ENCODE results near the gene ARMC12. TPM values are rescaled to one million over a fixed set of nuclear protein-coding genes. Genes with fewer than 3 reads are reported as not detected.

Gene ARMC12
- total and polyA plus RNA-seq, 2 of the 4 experiments (the other 2 are of a cell fraction): 0.18 to 0.74 TPM

GRCh38 chr6:35713006-35713767 lies 23.6 kb upstream of the ARMC12 start:
- H2BK5ac ChIP-seq (ENCODE audit: low read depth, low read length, poor library complexity, severe bottlenecking): no peak overlapping the region
- DNase-seq (no peak), ATAC-seq (ENCODE audit: low read depth) (no peak)
- in situ Hi-C loops (cut with MboI; ENCODE audit: low sequenced_read_pairs) (no loop called here), dilution Hi-C loops (cut with HindIII; ENCODE audit: low sequenced_read_pairs, unreplicated experiment) (no loop called here), intact Hi-C loops (cut with micrococcal nuclease) (no loop called here)
- H3K27me3 ChIP-seq (ENCODE audit: control insufficient read depth, insufficient read depth, low read length): peaks cover 6% of the 10 kb centered on the region; the same call in 1 of the 2 replicates
- no peak overlapping the region for H3K4me3 ChIP-seq (ENCODE audit: insufficient read depth, low read depth, low read length)
- TF ChIP-seq BHLHE40 (IDR thresholded peaks at IDR 0.05; ENCODE audit: low read depth, low read length) (no peak), SMC3 (IDR thresholded peaks at IDR 0.05; ENCODE audit: low read depth, low read length) (no peak), MAFK (IDR thresholded peaks at IDR 0.05; ENCODE audit: low read depth, low read length) (no peak), CEBPB (IDR thresholded peaks at IDR 0.05; ENCODE audit: low read depth, low read length) (no peak), POLR2A (IDR thresholded peaks at IDR 0.05; ENCODE audit: low read depth, low read length) (no peak), ELK1 (IDR thresholded peaks at IDR 0.05; ENCODE audit: borderline replicate concordance, low read depth, low read length) (no peak), RAD21 (IDR thresholded peaks at IDR 0.05; ENCODE audit: low read length) (no peak), RFX5 (IDR thresholded peaks at IDR 0.05; ENCODE audit: low read depth, low read length) (no peak), NFE2L2 (IDR thresholded peaks at IDR 0.05; ENCODE audit: low read depth, low read length) (no peak)
- no peaks in the 10 kb centered on the region for H4K20me1 ChIP-seq (ENCODE audit: insufficient read depth, low read length)
- H3K79me1 ChIP-seq (ENCODE audit: low read depth in 1 of 2, low read length in 2 of 2): no peaks in the 10 kb centered on the region
- no peak overlapping the region for H3K4me2 ChIP-seq (ENCODE audit: low read depth, low read length)
- ChIA-PET POLR2A (ENCODE audit: unreplicated experiment) (no interaction called here), CTCF (no interaction called here)
- no TSS peak for BruUV-seq (replicated peaks)
- no peak overlapping the region for H4K8ac ChIP-seq (ENCODE audit: low read depth in 2 of 2, low read length in 2 of 2)
- no peak overlapping the region for H3K9ac ChIP-seq (ENCODE audit: low read depth, low read length)
- H3K18ac ChIP-seq (ENCODE audit: low read depth, low read length): no peak overlapping the region
- H3K4ac ChIP-seq (ENCODE audit: low read depth, low read length): no peak overlapping the region
- no peaks in the 10 kb centered on the region for H3K36me3 ChIP-seq (ENCODE audit: control insufficient read depth, insufficient read depth, low read length)
- no peak overlapping the region for H3K23ac ChIP-seq (ENCODE audit: low read depth, low read length)
- H3K9me3 ChIP-seq (ENCODE audit: control insufficient read depth, insufficient read depth, low read length): no peaks in the 10 kb centered on the region
- H4K91ac ChIP-seq (ENCODE audit: insufficient read depth, low read depth, low read length): no peak overlapping the region
- no peak overlapping the region for H3K27ac ChIP-seq (ENCODE audit: insufficient read depth, low read length)
- no peak overlapping the region for H2AK9ac ChIP-seq (replicated peaks; ENCODE audit: low read depth, low read length, poor library complexity)
- H2BK15ac ChIP-seq (ENCODE audit: low read depth, low read length): no peak overlapping the region
- peaks cover 4% of the 10 kb centered on the region for H3K9me1 ChIP-seq (ENCODE audit: insufficient read depth, low read length)
- 100% methylated on average over 1 of the region's 7 CpGs; no CpG with 5 or more reads in 1 of the 2 experiments for WGBS, 2 experiments (ENCODE audit: extremely low coverage in 2 of 2, insufficient read length in 1 of 2)
- H3K4me1 ChIP-seq (ENCODE audit: control insufficient read depth, insufficient read depth, low read length): no peaks in the 10 kb centered on the region
- no peak overlapping the region for H2AFZ ChIP-seq (replicated peaks; ENCODE audit: low read length, poor library complexity)
- H3K56ac ChIP-seq (ENCODE audit: extremely low read depth, insufficient read depth, low read length): no peak overlapping the region
- H3K14ac ChIP-seq (replicated peaks; ENCODE audit: low read depth, low read length): no peak overlapping the region
- no peak overlapping the region for H2AK5ac ChIP-seq (ENCODE audit: low read depth, low read length)
- H4K5ac ChIP-seq (ENCODE audit: low read depth, low read length): no peak overlapping the region
- H2BK20ac ChIP-seq (ENCODE audit: low read depth, low read length): no peak overlapping the region
- no peak overlapping the region for H2BK120ac ChIP-seq (ENCODE audit: low read depth, low read length)
